Measurements from ENCODE around the gene PDGFRB.

The PDGFRB gene

DNA sequence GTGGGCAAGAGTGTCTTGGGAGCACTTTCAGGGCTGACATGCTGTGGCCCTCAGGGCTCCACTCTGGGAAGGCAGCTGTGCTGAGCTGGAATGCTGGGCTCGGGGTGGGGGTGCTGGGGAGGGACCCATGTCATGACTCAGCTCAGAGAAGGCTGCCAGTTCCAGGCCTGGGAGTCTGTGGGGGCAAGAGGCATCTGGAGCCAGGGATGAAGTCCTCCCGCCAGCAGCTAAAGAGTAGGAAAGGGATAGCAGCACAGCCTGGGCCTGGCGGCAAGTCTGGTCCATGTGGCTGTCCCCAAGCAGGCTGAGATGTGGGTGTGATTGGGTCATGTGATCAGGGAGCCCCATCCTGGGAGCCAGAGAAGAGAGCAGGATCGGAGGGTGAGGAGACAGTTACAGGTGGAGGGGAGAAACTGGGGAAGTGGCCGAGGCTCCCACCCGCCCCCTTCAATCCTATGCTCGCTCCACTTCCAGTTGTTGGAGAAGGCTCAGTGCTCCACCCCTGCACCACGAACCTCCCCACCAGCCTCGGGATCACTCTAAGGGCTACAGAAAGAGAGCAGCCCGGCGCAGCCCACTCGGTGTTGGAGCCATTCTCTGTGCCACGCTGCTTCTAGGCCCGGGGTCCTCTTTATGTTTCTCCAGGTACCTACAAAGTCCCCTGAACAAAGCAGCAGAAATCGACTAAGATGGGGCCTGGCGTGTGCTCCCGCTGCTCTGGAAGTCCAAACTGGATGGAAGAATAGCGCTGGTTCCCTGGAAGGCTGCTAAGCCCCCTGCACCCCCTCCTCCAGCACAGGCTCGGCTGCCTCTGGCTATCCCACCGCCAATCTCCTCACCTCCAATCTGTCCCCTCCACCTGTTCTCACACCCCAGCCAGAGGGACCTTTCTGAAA, 12.0 kb downstream of the PDGFRB start:
- no peak for DNase-seq

DNA sequence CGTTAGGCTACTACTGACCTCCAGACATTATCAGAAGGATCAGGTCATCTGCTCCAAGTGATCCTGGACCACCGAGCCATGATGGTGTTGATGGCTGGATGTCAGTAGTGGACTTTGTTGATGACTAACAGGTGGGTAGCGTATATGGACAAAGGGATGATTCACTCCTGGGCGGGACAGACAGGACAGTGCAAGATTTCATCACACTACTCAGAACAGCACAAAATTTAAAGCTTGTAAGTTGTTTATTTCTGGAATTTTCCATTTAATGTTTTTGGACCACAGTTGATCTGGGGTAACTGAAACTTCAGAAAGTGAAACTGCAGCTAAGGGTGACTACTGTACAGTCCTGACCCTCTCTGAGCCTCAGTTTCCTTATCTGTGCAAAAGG, 12.7 kb downstream of the PDGFRB start:
- DNase-seq = no peak

DNA sequence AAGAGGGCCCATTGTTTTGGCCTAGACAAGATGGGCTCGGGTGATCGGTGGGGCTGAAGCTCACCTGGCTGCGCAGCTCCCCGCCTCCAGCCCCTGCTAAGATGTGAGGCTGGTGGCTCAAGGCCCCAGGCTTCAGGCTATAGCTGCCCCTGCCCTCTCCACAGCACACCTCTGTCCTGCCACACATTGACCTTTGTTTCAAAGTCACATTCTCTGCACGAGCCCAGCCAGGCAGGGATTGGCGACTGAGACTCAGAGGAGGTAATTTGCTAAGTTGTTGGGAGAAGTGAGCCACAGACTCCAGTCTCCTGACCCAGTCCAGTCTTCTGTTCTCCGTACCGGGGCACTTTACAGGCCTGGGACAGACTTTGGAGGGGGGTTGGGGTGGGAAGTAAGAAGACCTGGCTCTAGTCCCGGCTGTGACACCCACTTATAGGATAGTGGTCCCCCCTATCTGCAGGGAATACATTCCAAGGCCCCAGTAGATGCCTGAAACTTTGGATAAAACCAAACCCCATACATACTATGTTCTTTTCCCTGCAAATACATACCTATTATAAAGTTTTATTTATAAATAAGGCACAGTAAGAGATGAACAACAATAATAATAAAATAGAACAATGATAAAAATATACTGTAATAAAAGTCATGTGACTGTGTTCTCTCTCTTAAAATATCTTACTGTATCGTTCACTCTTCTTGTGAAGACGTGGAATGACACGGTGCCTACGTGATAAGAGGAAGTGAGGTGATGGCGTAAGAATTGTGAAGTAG, 13.3 kb downstream of the PDGFRB start:
- no peak for DNase-seq

DNA sequence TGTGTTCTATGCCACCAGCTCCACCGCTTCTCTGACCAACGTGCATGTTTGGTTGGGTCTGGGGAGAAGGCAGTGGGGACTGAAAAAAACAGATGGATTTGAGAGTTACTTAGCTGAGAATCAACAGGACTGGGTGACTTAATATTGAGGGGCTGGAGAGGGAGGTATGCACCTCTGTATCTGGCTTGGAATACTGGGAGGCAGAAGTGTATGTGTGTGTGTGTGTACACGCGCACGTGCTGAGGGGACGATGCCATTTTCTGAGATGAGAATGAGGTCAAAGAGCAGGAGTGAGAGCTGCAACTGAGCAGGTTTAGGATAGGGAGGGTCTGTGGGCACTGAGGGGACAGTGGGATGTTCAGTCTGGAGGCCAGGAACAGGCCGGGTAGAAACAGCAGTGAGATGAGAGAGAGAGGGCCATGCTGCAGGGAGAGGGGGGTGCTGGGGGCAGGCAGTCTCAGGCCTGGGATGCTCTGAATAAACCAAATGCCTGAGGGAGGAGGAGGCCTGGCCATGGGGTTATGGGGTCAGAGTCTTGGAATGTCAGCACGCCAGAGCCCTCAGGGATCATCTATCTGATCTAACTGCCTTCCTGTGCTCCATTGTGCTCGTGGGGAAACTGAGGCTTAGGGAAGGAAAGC, 14.0 kb downstream of the PDGFRB start:
- no peak for DNase-seq

DNA sequence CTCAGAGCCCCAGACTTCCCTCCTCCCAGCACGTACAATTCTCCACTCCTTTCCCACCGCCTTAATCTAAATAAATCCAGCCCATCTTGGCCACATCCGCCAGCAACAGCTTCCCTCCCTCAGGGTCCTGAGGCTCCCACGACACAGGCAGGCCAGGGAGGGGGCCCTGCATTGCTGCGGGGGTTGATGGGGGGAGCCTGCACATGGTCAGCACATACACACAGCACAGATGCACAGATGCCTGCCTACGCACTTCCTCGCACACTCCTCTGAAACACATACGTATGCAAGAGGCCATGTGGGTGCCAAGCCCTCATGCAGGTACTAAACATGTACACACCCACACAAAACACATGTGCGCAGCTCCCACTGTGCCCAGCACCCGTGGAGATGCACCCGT, 14.8 kb downstream of the PDGFRB start:
- DNase-seq = no peak

DNA sequence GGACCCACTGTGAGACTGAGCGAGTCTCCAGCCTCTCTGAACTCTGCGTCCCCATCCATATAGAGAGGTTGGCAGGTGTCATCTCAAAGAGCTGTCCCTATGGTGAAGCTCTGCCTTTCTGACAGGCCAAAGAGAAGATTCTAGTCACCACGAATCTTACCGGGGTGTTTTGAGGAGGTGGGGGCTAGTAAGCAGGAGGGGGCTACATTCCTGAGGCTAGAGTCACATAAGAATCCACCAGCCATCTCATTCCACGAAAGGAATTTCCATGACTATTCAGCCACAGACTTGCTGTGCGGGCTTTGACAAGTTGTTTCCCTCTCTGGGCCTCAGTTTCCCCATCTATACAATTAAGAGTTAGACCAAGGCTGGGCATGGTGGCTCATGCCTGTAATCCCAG, 16.3 kb downstream of the PDGFRB start:
- no peak for DNase-seq

DNA sequence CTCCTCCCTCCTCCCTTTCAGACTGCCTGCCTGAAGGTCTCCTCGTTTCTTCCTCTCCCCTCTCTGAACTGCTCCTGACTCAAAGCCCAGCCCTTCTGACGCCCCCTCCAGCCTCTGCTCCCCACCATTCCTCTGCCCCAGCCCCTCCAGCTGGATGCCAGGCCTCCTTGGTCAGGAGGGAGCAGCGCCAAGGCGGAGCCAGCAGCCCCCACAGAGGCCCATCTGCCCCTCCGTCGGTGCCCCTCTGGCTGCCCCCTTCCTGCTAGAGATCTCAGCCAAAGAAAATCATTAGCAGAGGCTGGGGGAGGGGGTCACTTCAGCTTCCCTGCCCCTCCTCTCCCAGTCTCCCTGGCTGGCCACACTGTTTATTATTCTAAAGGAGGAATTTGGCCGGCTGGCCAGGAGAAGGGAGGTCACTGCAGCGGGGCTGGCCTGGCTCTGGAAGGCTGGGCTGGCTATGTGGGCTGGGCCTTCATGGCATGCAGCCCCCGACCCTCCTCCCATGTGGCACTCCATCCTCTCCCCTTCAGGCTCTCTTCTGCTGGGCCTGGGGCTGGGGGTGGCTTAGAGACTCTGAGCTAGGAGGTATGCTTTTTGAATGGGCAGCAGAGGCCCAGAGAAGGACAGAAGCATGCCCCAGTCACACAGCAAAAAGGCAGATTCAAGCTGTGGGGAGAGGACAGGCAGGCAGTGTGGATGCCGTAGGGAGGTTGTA, 16.9 kb downstream of the PDGFRB start:
- peak; percentile 52 for DNase-seq

DNA sequence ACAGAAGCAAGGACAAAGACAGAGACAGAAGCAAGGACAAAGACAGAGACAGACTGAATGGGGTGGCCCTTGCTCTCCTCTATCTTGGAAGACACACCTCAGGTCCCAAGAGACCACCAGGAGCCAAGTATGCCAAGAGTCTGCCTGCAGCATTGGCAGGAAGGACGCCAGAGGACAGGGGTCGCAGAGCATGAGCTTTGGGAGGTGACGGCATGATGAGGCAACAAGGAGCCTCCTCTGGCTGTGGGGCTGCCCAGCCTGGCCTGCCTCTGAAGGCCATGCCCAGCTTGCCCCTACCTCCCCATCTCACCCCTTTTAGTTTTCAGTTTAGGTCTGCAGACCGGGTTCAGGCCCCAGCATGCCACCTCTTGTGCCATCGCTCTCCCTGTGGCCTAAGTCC, 17.6 kb downstream of the PDGFRB start:
- DNase-seq = no peak

DNA sequence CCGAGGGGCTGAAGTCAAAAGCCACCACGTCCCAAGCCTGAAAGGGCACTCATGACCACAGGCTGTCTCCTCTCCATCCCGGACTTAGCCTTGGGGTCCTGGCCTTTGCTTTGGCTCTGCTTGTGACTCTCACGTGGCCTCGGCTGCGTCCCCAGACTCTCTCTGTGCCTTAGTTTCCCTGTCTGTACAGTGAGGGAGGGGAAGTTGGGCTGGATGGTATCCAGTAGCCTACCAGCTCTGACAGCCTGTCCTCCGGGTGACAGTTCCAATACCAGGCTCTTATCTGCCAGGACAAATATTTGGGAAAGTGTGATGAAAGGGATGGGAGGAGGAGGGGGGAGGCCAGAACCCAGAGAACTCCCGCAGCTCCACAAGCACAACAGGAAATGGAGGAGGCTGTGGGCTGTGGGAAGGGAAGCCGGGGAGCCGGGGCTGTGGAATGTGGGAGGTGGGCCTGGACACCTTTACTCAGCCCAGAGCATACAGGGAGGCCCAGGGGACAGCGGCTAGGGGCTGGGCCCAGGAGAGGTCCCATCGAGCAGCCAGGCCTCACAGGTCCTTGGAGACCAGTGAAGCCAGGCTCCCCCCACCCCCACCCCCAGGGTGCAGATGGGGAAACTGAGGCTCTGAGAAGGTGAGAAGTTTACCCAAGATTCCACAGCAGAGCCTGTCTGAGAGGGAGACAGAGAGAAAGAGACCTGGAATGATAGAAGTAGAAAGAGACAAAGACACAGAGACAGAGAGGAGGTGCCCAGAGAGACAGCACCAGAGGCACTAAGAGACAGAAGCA, 18.3 kb downstream of the PDGFRB start:
- no peak for DNase-seq

DNA sequence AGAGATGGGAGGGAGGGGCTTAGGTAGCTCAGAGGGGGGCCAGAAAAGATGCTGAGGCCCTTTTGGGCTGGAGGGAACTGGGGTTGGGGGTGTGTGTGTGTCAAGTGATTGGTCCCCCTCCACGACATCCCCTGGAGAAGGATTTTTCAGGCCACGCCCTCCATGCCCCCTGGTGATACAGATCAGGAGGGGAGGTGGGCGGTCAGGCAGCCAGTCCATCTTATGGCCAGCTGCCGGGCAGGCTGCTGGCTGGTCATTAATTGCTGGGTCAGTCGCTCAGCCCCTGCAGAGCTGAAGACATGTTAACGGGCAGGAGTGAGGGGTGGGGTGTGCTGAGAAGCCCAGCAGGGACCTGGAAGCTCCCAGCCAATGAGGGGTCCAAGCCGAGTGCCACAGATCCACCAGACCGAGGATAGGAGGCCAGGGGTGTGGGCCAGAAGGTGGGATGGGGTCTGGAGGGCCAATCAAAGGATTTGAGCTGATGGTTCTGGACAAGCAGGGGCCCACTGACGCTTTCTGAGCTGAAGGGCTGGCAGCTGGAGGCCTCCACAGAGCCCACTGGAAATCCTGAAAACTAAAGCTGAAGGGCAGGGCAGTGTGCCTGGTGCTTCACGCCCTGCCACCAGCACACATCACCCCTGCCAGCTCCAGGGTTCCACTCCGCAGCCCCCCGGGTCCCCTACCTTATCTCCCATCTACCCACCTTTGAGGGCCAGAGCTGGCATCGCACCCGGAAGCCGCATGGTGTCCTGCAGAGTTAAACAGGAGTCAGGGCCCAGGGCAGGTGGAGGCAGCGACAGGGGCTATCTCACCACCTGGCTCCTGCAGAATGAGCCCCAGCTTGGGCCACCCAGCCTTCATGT, 19.1 kb downstream of the PDGFRB start:
- no peak for DNase-seq

DNA sequence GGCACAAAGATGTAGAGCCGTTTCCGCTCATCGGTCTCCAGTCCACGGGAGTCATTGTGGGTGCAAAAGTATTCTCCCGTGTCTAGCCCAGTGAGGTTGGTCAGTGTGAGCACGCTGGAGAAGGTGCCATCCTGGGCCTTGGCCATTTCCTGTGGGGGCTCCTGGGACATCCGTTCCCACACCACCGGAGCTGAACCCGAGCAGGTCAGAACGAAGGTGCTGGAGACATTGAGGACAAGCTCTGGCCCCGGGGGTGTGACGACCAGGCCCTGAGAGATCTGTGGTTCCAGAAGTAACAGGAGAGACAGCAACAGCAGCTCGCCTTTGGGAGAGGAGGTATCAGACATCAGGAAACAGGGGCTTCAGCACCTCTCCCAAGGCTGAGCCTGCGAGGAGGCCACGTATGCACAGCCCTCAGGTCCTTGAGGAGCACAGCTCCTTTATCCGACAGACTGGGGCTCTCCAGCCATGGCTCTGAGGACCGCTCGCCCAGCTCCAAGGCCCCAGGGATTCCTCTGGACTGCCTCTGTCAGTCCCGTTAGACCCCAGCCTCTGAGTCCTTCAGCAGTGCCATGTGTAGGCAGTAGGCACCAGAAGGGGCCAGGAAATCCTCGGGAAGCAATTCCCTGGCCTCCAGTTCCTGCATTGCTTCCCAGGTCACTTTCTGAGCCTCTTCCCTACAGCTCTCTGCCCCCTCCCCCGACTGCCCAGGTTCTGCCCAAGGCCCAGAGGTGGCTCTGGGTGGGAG, 19.9 kb downstream of the PDGFRB start:
- no peak for DNase-seq

DNA sequence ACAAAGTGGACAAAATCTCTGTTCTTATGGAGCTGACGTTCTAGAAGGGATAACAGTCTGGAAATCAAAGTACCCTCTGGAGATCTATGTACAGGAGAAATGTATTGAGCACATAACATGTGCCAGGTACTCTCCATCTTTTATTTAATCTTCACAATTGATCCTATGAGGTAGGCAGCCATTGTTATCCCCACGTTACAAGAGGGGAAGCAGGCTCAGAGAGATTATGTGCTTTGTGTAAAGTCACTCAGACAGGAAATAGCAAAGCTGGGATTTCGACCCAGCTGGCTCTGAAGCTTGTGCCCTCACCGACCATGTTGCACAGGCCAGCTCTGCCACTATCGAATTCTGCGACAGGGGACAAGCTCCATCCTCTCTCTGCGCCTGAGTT, 21.5 kb downstream of the PDGFRB start:
- no peak for DNase-seq

DNA sequence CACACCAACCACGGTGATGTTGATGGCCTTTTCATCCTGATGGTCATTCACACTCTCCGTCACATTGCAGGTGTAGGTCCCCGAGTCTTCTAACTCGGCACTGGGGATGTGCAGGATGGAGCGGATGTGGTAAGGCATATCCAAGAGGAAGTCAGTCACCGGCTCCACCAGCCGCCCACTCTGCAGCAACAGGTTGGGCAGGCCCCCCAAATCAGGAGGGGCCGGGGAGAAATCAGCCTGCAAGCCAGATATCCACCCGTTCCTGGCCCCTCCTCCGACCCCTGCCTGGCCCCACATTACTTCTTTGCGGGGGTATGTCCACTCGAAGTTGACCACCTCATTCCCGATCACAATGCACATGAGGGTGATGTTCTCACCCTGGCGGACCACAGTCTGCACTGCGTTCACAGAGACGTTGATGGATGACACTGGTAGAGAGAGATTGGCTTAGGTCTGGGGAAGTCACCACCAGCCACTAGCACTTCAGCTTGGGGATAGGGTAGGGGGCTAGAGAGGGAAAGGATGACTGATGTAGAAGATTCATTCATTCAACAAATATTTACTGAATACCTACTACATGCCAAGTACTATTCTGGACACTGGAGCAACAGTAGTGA, 22.0 kb downstream of the PDGFRB start:
- DNase-seq = no peak

DNA sequence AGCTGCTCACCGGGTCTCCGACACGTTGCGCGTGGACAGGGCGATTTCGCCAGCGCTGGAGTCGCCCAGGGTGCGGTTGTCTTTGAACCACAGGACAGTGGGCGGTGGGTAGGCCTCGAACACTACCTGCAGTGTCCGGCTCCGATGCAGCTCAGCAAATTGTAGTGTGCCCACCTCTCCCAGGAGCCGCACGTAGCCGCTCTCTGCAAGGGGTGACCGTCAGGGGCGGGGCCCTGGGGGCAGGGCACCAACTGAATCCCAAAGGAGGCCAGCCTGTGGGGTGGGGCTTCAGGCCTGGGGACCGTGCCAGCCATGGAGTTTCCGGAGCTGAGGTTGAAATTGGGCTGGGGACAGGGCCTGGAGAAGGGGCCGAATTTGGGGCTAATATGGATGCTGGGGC, 22.9 kb downstream of the PDGFRB start:
- no peak for DNase-seq

DNA sequence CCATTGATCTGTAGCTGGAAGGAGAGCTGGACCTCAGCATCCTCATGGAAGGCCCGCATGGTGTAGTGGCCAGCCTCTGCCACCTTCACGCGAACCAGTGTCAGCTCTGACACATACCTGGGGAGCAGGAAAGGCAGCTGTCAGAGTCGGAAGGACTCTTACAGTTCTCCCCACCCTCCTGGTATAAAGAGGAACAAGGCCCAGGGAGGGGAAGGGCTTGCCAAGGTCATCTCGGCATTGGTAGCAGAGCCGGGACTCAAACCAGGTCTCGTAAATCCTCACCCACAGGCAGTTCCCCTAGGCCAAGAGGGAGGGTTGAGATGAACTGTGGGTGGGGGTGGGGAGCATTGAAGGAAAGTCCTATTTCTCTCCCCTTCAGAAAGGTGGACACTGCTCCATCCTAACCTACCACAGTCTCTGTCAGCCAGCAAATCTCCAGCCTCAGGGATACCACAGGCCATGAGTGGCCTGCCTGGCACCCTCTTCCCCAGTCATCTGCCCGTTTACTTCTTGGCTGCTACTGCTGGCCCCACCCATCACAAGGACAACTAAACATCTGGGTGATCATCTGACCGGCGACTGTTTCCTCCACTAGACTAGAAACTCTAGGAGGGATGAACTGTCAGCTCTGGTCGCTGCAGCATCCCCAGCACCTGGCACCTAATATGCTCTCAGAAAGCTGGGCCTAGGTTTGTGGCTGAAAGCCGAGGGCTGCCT, 23.5 kb downstream of the PDGFRB start:
- DNase-seq = no peak

DNA sequence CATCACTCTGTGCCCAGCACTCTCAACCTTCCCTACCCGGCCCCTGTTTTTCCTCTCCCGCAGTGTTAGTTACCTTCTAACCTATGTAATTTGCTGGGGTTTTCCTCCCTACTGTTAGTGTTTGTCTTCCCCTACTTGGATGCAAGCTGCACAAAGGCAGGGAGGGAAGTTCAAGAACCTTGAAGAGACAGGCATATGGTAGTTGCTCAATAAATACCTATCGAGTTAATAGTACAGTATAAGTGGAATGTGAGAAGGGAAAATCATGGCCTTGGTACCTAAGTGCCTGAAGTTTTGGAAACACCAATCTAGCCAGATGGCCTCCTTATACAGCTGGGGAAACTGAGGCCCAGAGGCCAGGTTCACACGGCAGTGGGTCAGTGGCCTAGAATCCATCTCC, 24.2 kb downstream of the PDGFRB start:
- DNase-seq = no peak

DNA sequence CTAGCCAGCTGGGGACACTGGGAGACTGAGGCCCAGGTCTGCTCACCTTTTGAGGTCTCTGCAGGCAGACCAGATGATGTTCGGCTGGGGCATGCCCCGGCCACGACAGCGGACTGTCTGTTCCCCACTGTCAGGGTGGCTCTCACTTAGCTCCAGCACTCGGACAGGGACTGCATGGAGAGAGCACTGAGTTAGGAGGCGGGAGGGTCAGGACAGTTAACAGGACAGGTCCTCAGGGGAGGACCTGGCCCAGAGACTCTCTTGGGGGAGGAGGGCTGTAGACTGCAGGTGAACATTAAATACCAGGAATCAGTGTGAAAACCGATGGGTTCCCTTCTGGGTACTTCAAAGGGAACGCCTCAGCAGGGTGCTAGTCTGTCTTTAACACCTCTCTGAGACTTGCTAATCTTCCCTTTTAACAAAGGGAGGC, 25.1 kb downstream of the PDGFRB start:
- DNase-seq = no peak

DNA sequence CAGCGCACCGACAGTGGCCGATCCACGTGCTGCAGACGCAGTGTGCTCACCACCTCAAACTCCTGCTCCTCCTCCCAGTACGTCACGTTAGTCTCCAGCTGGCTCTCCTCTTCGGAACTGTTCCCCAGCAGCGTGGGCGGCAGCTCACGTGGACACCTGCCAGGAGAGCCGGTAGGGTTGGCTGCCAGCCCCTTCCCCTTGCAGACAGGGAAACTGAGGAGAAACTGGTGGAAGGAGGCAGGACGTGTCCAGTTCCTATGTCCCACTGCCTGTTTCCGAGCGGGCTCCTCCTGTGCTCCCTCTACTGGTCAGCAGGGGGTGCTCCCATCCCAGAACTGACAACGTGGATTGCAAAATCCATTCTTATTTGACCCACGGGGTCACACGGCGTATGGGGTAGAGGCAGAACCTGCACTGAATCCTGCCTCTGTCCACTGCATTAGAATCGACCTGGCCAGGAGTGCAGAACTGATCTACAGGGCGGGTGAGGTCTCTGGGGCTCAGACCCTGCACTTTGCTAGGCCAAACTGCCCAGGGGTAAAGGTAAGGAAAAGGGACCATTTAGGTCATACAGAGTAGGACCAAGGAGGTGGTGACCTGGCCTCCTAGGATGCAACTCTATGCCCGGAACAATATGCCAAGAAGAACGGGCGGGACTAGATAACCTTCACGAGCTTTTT, 25.7 kb downstream of the PDGFRB start:
- peak; percentile 48 for DNase-seq

DNA sequence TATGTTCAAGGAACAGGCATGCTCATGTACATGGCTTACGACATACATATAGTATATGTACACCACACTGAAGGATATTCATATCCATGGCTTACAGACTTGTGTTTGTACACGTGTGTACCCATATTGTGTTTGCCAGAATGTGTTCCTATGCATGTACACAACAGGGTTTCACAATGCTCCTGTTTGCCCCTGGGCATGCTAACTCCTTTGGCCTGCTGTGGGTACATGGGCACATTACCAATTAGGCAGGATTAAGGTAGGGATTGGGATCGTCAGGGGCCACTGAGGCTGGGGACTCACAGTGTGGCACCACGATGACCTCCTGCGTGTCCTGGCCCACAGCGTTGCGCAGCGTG, 26.2 kb downstream of the PDGFRB start:
- no peak for DNase-seq

Data from midbrain (tissue), 1 donor.